HG03439 (cell line): ENCODE measurements around the gene MGAT5.
"Not testable (repeated sequence)": the region's sequence is repeated elsewhere in the genome, so short reads cannot be mapped to it uniquely, and the experiment has no call there.

ENCODE experiments used
- ATAC-seq: cut with Tn5 transposase; IDR thresholded peaks from one replicate; pipeline ENCODE4 v1.9.1; 2021; ENCODE audit warnings: mild to moderate bottlenecking, moderate library complexity; ENCODE audit not compliant: unreplicated experiment

Gene MGAT5

GRCh38 chr2:134461511-134461910 lies 207.6 kb downstream of the MGAT5 start:
- ATAC-seq, result no peak

- ATAC-seq, result no peak
These were observed 208.4 kb downstream of the MGAT5 start for GRCh38 chr2:134462275-134462674.

- ATAC-seq, result no peak
These were observed 209.2 kb downstream of the MGAT5 start for GRCh38 chr2:134462791-134463698.

- no peak for ATAC-seq
These were observed 209.8 kb downstream of the MGAT5 start for GRCh38 chr2:134463699-134464022.

- ATAC-seq, result no peak
These were observed 211.6 kb downstream of the MGAT5 start for GRCh38 chr2:134465228-134466105.

- no peak for ATAC-seq
These were observed 212.3 kb downstream of the MGAT5 start for GRCh38 chr2:134466141-134466540.

GRCh38 chr2:134468164-134468563 lies 214.3 kb downstream of the MGAT5 start:
- ATAC-seq, result no peak

GRCh38 chr2:134468776-134469175 lies 214.9 kb downstream of the MGAT5 start:
- ATAC-seq, result no peak

GRCh38 chr2:134469516-134470115 lies 215.7 kb downstream of the MGAT5 start:
- no peak for ATAC-seq

GRCh38 chr2:134470561-134471168 lies 216.8 kb downstream of the MGAT5 start:
- no peak for ATAC-seq

GRCh38 chr2:134476982-134477381 lies 223.1 kb downstream of the MGAT5 start:
- ATAC-seq, result not testable (repeated sequence)

GRCh38 chr2:134479696-134480330 lies 225.9 kb downstream of the MGAT5 start:
- no peak for ATAC-seq

GRCh38 chr2:134482131-134482723 lies 228.4 kb downstream of the MGAT5 start:
- no peak for ATAC-seq

GRCh38 chr2:134482766-134483340 lies 229.0 kb downstream of the MGAT5 start:
- ATAC-seq, result no peak

GRCh38 chr2:134489732-134490384 lies 236.0 kb downstream of the MGAT5 start:
- ATAC-seq, result no peak

- no peak for ATAC-seq
These were observed 236.7 kb downstream of the MGAT5 start for GRCh38 chr2:134490559-134490958.

GRCh38 chr2:134491022-134491421 lies 237.2 kb downstream of the MGAT5 start:
- ATAC-seq, result no peak

GRCh38 chr2:134491771-134492441 lies 238.0 kb downstream of the MGAT5 start:
- no peak for ATAC-seq

GRCh38 chr2:134493797-134494196 lies 239.9 kb downstream of the MGAT5 start:
- no peak for ATAC-seq
